Caco-2 (cell line): Measurements from ENCODE around the gene TCAF1. TPM values are rescaled to one million over a fixed set of nuclear protein-coding genes. Genes with fewer than 3 reads are reported as not detected.
"Not testable (repeated sequence)": the region's sequence is repeated elsewhere in the genome, so short reads cannot be mapped to it uniquely, and the experiment has no call there.

ENCODE experiments used
- BruUV-seq: library from RNA; stranded (reverse); fragments of 400-500 nt; replicated peaks from 2 replicates; lab custom pipeline; 2021; lab: Mats Ljungman, UMichigan
- CTCF ChIA-PET: fragments of 300-600 bp; sonication (Branson Sonifier 250); formaldehyde crosslinking; loops from one replicate; lab custom pipeline; 2022; ENCODE audit warnings: antibody characterized with exemption; lab: Charles Lee
- POLR2A ChIA-PET: fragments of 300-600 bp; sonication (Branson Sonifier 250); formaldehyde crosslinking; loops from one replicate; lab custom pipeline; 2022; ENCODE audit warnings: antibody characterized with exemption; lab: Charles Lee
- DNase-seq, 2 experiments: peaks; one replicate each; pipeline versions ENCODE4 v3.0.0 to v3.0.0-alpha.2; 2020 to 2022
- H3K27me3 ChIP-seq: replicated peaks from 2 replicates; pipeline ENCODE4 v1.6.0; 2011; ENCODE audit warnings: low read length; ENCODE audit not compliant: control insufficient read depth, insufficient read depth
- H3K36me3 ChIP-seq: 2 replicates; pipeline ENCODE4 v1.5.1; 2011; ENCODE audit warnings: low read length; ENCODE audit not compliant: control insufficient read depth, insufficient read depth
- H3K4me1 ChIP-seq: fragments of 250-450 bp; sonication (Bioruptor Pico); 2 replicates; pipeline ENCODE4 v1.5.1; 2020; ENCODE audit warnings: mild to moderate bottlenecking
- H3K4me3 ChIP-seq: 2 replicates; pipeline ENCODE4 v1.5.1; 2011; ENCODE audit warnings: low read depth, mild to moderate bottlenecking, control low read depth, low read length
- H3K9me3 ChIP-seq: fragments of 250-450 bp; sonication (Bioruptor Pico); 2 replicates; pipeline ENCODE4 v1.5.1; 2020; ENCODE audit warnings: mild to moderate bottlenecking, moderate library complexity
- H3K27ac Mint-ChIP-seq: one replicate; pipeline ENCODE4 v1.8.0; 2022; ENCODE audit warnings: mixed read lengths; ENCODE audit not compliant: unreplicated experiment
- H3K27me3 Mint-ChIP-seq: one replicate; pipeline ENCODE4 v1.8.0; 2022; ENCODE audit warnings: mixed read lengths; ENCODE audit not compliant: insufficient read depth, unreplicated experiment
- H3K36me3 Mint-ChIP-seq: one replicate; pipeline ENCODE4 v1.8.0; 2022; ENCODE audit warnings: mild to moderate bottlenecking, mixed read lengths; ENCODE audit not compliant: insufficient read depth, unreplicated experiment
- H3K4me1 Mint-ChIP-seq: one replicate; pipeline ENCODE4 v1.8.0; 2022; ENCODE audit warnings: low read depth, mixed read lengths; ENCODE audit not compliant: unreplicated experiment
- H3K4me3 Mint-ChIP-seq: one replicate; pipeline ENCODE4 v1.8.0; 2022; ENCODE audit warnings: mild to moderate bottlenecking, moderate library complexity, mixed read lengths; ENCODE audit not compliant: unreplicated experiment
- H3K9me3 Mint-ChIP-seq: one replicate; pipeline ENCODE4 v1.8.0; 2022; ENCODE audit warnings: mixed read lengths; ENCODE audit not compliant: unreplicated experiment
- intact Hi-C: fragments of 100-400 bp; cut with micrococcal nuclease; formaldehyde crosslinking; loops from one replicate; pipeline ENCODE4 v1.10.0; 2022; ENCODE audit not compliant: unreplicated experiment
- total RNA-seq: library from RNA; stranded (reverse); gene quantifications from 2 replicates; pipeline ENCODE4 v1.2.3, GENCODE V29; 2022

TCAF1 gene
- total RNA-seq, 1 experiment from 2014 or later, result 92.3 TPM

- H3K9me3 ChIP-seq, DNase-seq, H3K4me1 Mint-ChIP-seq, H3K4me3 ChIP-seq, H3K4me1 ChIP-seq, H3K27me3 ChIP-seq, H3K4me3 Mint-ChIP-seq, H3K27me3 Mint-ChIP-seq, POLR2A ChIA-PET, H3K9me3 Mint-ChIP-seq, CTCF ChIA-PET, BruUV-seq, intact Hi-C loops, H3K36me3 ChIP-seq, H3K27ac Mint-ChIP-seq, H3K36me3 Mint-ChIP-seq: not testable (repeated sequence)
These were observed 75.4 kb downstream of the TCAF1 start for GRCh38 chr7:143826578-143826977.

GRCh38 chr7:143824295-143825135, 77.5 kb downstream of the TCAF1 start:
- H3K36me3 Mint-ChIP-seq, H3K4me1 Mint-ChIP-seq, H3K27me3 Mint-ChIP-seq, DNase-seq, H3K4me3 Mint-ChIP-seq, H3K4me1 ChIP-seq, intact Hi-C loops, H3K36me3 ChIP-seq, H3K9me3 Mint-ChIP-seq, H3K4me3 ChIP-seq, H3K27me3 ChIP-seq, H3K27ac Mint-ChIP-seq, CTCF ChIA-PET, H3K9me3 ChIP-seq, BruUV-seq, POLR2A ChIA-PET: not testable (repeated sequence)

- H3K27me3 ChIP-seq, H3K27me3 Mint-ChIP-seq, H3K4me3 ChIP-seq, CTCF ChIA-PET, H3K4me1 Mint-ChIP-seq, DNase-seq, intact Hi-C loops, H3K4me3 Mint-ChIP-seq, POLR2A ChIA-PET, BruUV-seq, H3K9me3 ChIP-seq, H3K27ac Mint-ChIP-seq, H3K9me3 Mint-ChIP-seq, H3K36me3 Mint-ChIP-seq, H3K4me1 ChIP-seq, H3K36me3 ChIP-seq: not testable (repeated sequence)
These were observed 78.2 kb downstream of the TCAF1 start for GRCh38 chr7:143823634-143824294.

- H3K27me3 ChIP-seq, DNase-seq, H3K4me3 ChIP-seq, H3K4me1 Mint-ChIP-seq, H3K4me1 ChIP-seq, POLR2A ChIA-PET, H3K9me3 ChIP-seq, H3K36me3 ChIP-seq, BruUV-seq, H3K27ac Mint-ChIP-seq, intact Hi-C loops, H3K9me3 Mint-ChIP-seq, H3K27me3 Mint-ChIP-seq, H3K36me3 Mint-ChIP-seq, H3K4me3 Mint-ChIP-seq, CTCF ChIA-PET: not testable (repeated sequence)
These were observed 80.3 kb downstream of the TCAF1 start for GRCh38 chr7:143821392-143822277.

- H3K27me3 Mint-ChIP-seq, H3K4me1 ChIP-seq, H3K4me3 ChIP-seq, H3K36me3 ChIP-seq, H3K9me3 Mint-ChIP-seq, H3K4me3 Mint-ChIP-seq, H3K27ac Mint-ChIP-seq, CTCF ChIA-PET, DNase-seq, H3K36me3 Mint-ChIP-seq, POLR2A ChIA-PET, intact Hi-C loops, H3K9me3 ChIP-seq, BruUV-seq, H3K4me1 Mint-ChIP-seq, H3K27me3 ChIP-seq: not testable (repeated sequence)
These were observed 84.1 kb downstream of the TCAF1 start for GRCh38 chr7:143817873-143818272.

GRCh38 chr7:143816471-143817133, 85.4 kb downstream of the TCAF1 start:
- H3K27me3 Mint-ChIP-seq, H3K27ac Mint-ChIP-seq, H3K27me3 ChIP-seq, BruUV-seq, H3K36me3 ChIP-seq, H3K9me3 ChIP-seq, H3K4me3 ChIP-seq, H3K36me3 Mint-ChIP-seq, H3K4me3 Mint-ChIP-seq, POLR2A ChIA-PET, intact Hi-C loops, H3K4me1 Mint-ChIP-seq, H3K9me3 Mint-ChIP-seq, CTCF ChIA-PET, DNase-seq, H3K4me1 ChIP-seq: not testable (repeated sequence)
